IMR-90 (cell line): Measurements from ENCODE around the gene MRPS10.

Experiments used
- BHLHE40 ChIP-seq: fragments of 150-350 bp; IDR thresholded peaks from 2 replicates; pipeline ENCODE4 v1.6.1; 2016; ENCODE audit warnings: mild to moderate bottlenecking, low read depth, low read length
- CEBPB ChIP-seq: IDR thresholded peaks from 2 replicates; pipeline ENCODE4 v1.6.1; 2012; ENCODE audit warnings: low read depth, low read length, improper control_type of control experiment
- CHD1 ChIP-seq: IDR thresholded peaks from 2 replicates; pipeline ENCODE4 v1.6.1; 2012; ENCODE audit warnings: low read depth, low read length, improper control_type of control experiment
- CTCF ChIP-seq: conservative IDR thresholded peaks from 2 replicates; pipeline ENCODE4 v1.5.1; 2012; ENCODE audit warnings: mild to moderate bottlenecking, low read depth, low read length, improper control_type of control experiment
- MAFK ChIP-seq: IDR thresholded peaks from 2 replicates; pipeline ENCODE4 v1.6.1; 2012; ENCODE audit warnings: low read depth, low read length, improper control_type of control experiment
- MXI1 ChIP-seq: IDR thresholded peaks from 2 replicates; pipeline ENCODE4 v1.6.1; 2012; ENCODE audit warnings: low read depth, mild to moderate bottlenecking, low read length, moderate library complexity, borderline replicate concordance
- NFE2L2 ChIP-seq: fragments of 150-350 bp; IDR thresholded peaks from 2 replicates; pipeline ENCODE4 v1.6.1; 2016; ENCODE audit warnings: low read depth, mild to moderate bottlenecking, low read length
- POLR2A ChIP-seq: IDR thresholded peaks from 2 replicates; pipeline ENCODE4 v1.6.1; 2012; ENCODE audit warnings: mild to moderate bottlenecking, low read depth, low read length
- RAD21 ChIP-seq: IDR thresholded peaks from 2 replicates; pipeline ENCODE4 v1.6.1; 2012; ENCODE audit warnings: low read length, improper control_type of control experiment
- RCOR1 ChIP-seq: IDR thresholded peaks from 2 replicates; pipeline ENCODE4 v1.6.1; 2012; ENCODE audit warnings: mild to moderate bottlenecking, low read length, improper control_type of control experiment; ENCODE audit not compliant: insufficient replicate concordance
- RFX5 ChIP-seq: IDR thresholded peaks from 2 replicates; pipeline ENCODE4 v1.8.0; 2012; ENCODE audit warnings: low read depth, mild to moderate bottlenecking, low read length, moderate library complexity
- SMC3 ChIP-seq: fragments of 150-350 bp; IDR thresholded peaks from 2 replicates; pipeline ENCODE4 v1.6.1; 2016; ENCODE audit warnings: low read depth, mild to moderate bottlenecking, antibody characterized with exemption, low read length, moderate library complexity
- USF2 ChIP-seq: fragments of 150-350 bp; IDR thresholded peaks from 2 replicates; pipeline ENCODE4 v1.6.1; 2017; ENCODE audit warnings: mild to moderate bottlenecking, antibody characterized with exemption, low read length, low read depth

GRCh38 chr6:42250274-42250931, 32.7 kb upstream of the MRPS10 start:
- TF ChIP-seq CTCF = no peak
- TF ChIP-seq RAD21 = no peak
- TF ChIP-seq RCOR1 = no peak
- TF ChIP-seq RFX5 = no peak
- TF ChIP-seq POLR2A = no peak
- no peak for TF ChIP-seq MAFK
- TF ChIP-seq CHD1 = no peak
- no peak for TF ChIP-seq MXI1
- no peak for TF ChIP-seq SMC3
- no peak for TF ChIP-seq CEBPB
- no peak for TF ChIP-seq USF2
- TF ChIP-seq BHLHE40 = no peak
- no peak for TF ChIP-seq NFE2L2
